Neuronal stem cell (in vitro differentiated cells): ENCODE measurements around the gene MINDY3.

Experiments
- DNase-seq: peaks from one replicate; pipeline ENCODE4 v3.0.0-alpha.2; 2013; ENCODE audit warnings: low spot score
- H2AFZ ChIP-seq: one replicate; pipeline ENCODE4 v1.6.1; 2013; ENCODE audit warnings: mild to moderate bottlenecking, low read length, inconsistent platforms
- H2AK5ac ChIP-seq: 2 replicates; pipeline ENCODE4 v1.6.1; 2013; ENCODE audit warnings: low read depth, mild to moderate bottlenecking, inconsistent platforms, low read length, moderate library complexity, mixed read lengths
- H2BK120ac ChIP-seq: 2 replicates; pipeline ENCODE4 v1.6.1; 2013; ENCODE audit warnings: low read depth, mild to moderate bottlenecking, inconsistent platforms, low read length, moderate library complexity, mixed read lengths
- H2BK12ac ChIP-seq: one replicate; pipeline ENCODE4 v1.6.1; 2013; ENCODE audit warnings: low read length, inconsistent platforms
- H2BK15ac ChIP-seq: 2 replicates; pipeline ENCODE4 v1.6.1; 2013; ENCODE audit warnings: mild to moderate bottlenecking, low read length, inconsistent platforms, mixed read lengths
- H2BK5ac ChIP-seq: one replicate; pipeline ENCODE4 v1.6.1; 2013; ENCODE audit warnings: inconsistent platforms, mild to moderate bottlenecking, low read length, moderate library complexity
- H3K14ac ChIP-seq: one replicate; pipeline ENCODE4 v1.6.1; 2013; ENCODE audit warnings: low read length, inconsistent platforms
- H3K18ac ChIP-seq: 2 replicates; pipeline ENCODE4 v1.6.1; 2013; ENCODE audit warnings: low read length, inconsistent platforms
- H3K23ac ChIP-seq: 2 replicates; pipeline ENCODE4 v1.6.1; 2013; ENCODE audit warnings: low read depth, mild to moderate bottlenecking, mixed read lengths, low read length, inconsistent platforms; ENCODE audit not compliant: poor library complexity
- H3K27ac ChIP-seq: replicated peaks from 3 replicates; pipeline ENCODE4 v1.5.1; 2013; ENCODE audit warnings: low read length, inconsistent platforms
- H3K27me3 ChIP-seq, 3 experiments: 2 replicates each; pipeline ENCODE4 v1.6.1; 2013; ENCODE audit warnings: low read length in 3 of 3, mild to moderate bottlenecking in 2 of 3, inconsistent platforms in 1 of 3, low read depth in 1 of 3, mixed read lengths in 1 of 3, moderate library complexity in 1 of 3; ENCODE audit not compliant: control insufficient read depth in 3 of 3, insufficient read depth in 3 of 3
- H3K36me3 ChIP-seq, 2 donors: replicated peaks in 1 of 2; 2 replicates each; pipeline ENCODE4 v1.6.1; 2013; ENCODE audit warnings: low read length in 2 of 2; ENCODE audit not compliant: control insufficient read depth in 2 of 2, insufficient read depth in 2 of 2
- H3K4ac ChIP-seq: 2 replicates; pipeline ENCODE4 v1.6.1; 2013; ENCODE audit warnings: inconsistent platforms, mild to moderate bottlenecking, low read length, moderate library complexity
- H3K4me1 ChIP-seq, 2 donors: 1 replicate in 1 of 2; 2 replicates in 1 of 2; pipeline ENCODE4 v1.6.1; 2013; ENCODE audit warnings: low read length in 2 of 2, low read depth in 1 of 2; ENCODE audit not compliant: control insufficient read depth in 2 of 2, insufficient read depth in 1 of 2
- H3K4me2 ChIP-seq: one replicate; pipeline ENCODE4 v1.6.1; 2013; ENCODE audit warnings: mild to moderate bottlenecking, low read length, inconsistent platforms; ENCODE audit not compliant: insufficient read depth, poor library complexity, severe bottlenecking
- H3K4me3 ChIP-seq, 2 donors: 2 replicates each; pipeline ENCODE4 v1.5.1; 2013; ENCODE audit warnings: low read length in 2 of 2, mild to moderate bottlenecking in 2 of 2, inconsistent platforms in 1 of 2, moderate library complexity in 1 of 2
- H3K79me1 ChIP-seq: one replicate; pipeline ENCODE4 v1.6.1; 2013; ENCODE audit warnings: low read depth, mild to moderate bottlenecking, inconsistent platforms, low read length, moderate library complexity
- H3K9ac ChIP-seq: one replicate; pipeline ENCODE4 v1.6.1; 2013; ENCODE audit warnings: mild to moderate bottlenecking, low read depth, low read length, inconsistent platforms; ENCODE audit not compliant: poor library complexity
- H3K9me3 ChIP-seq, 2 donors: replicated peaks in 1 of 2; 2 replicates each; pipeline versions ENCODE3 to v1.6.1; 2013; ENCODE audit warnings: low read length in 2 of 2, mild to moderate bottlenecking in 2 of 2, inconsistent platforms in 1 of 2, low read depth in 1 of 2, mixed read lengths in 1 of 2, moderate library complexity in 1 of 2; ENCODE audit not compliant: control insufficient read depth in 2 of 2, insufficient read depth in 1 of 2
- H4K8ac ChIP-seq: one replicate; pipeline ENCODE4 v1.6.1; 2013; ENCODE audit warnings: low read depth, mild to moderate bottlenecking, inconsistent platforms, low read length, moderate library complexity
- H4K91ac ChIP-seq: one replicate; pipeline ENCODE4 v1.6.1; 2013; ENCODE audit warnings: low read length, low read depth, mild to moderate bottlenecking, inconsistent platforms; ENCODE audit not compliant: poor library complexity
- whole genome bisulfite sequencing, 2 donors: extraction: QIAGEN DNeasy Blood & Tissue Kit; methylation state at CpG; one replicate each; pipeline ENCODE4 v1.1.7; 2013; ENCODE audit warnings: missing lambda C conversion rate in 2 of 2, mixed read lengths in 1 of 2; ENCODE audit not compliant: insufficient read length in 2 of 2, insufficient replicate concordance in 1 of 2; ENCODE audit errors: extremely low coverage in 2 of 2; 5-methylcytosine and 5-hydroxymethylcytosine counted together

MINDY3 gene

GRCh38 chr10:15896654-15897053, 36.3 kb upstream of the MINDY3 start:
- H3K36me3 ChIP-seq, result no peaks in the 10 kb centered on the region
- no CpG with 5 or more reads among the region's 4 CpGs for WGBS, 2 donors
- no peak overlapping the region for H3K18ac ChIP-seq
- H2AFZ ChIP-seq, result no peak overlapping the region
- H2BK15ac ChIP-seq, result no peak overlapping the region
- no peak overlapping the region for H2BK12ac ChIP-seq
- H3K27ac ChIP-seq, result no peak overlapping the region
- H3K4me2 ChIP-seq, result no peak overlapping the region
- H3K79me1 ChIP-seq, result no peaks in the 10 kb centered on the region
- H2AK5ac ChIP-seq, result no peak overlapping the region
- H3K4me1 ChIP-seq, result no peaks in the 10 kb centered on the region
- no peak overlapping the region for H3K9ac ChIP-seq
- H3K14ac ChIP-seq, result no peak overlapping the region
- H2BK5ac ChIP-seq, result no peak overlapping the region
- no peak overlapping the region for H4K91ac ChIP-seq
- no peak overlapping the region for H2BK120ac ChIP-seq
- no peak overlapping the region for H3K23ac ChIP-seq
- no peaks in the 10 kb centered on the region for H3K27me3 ChIP-seq
- H3K9me3 ChIP-seq, result no peaks in the 10 kb centered on the region
- H4K8ac ChIP-seq, result no peak overlapping the region
- H3K4me3 ChIP-seq, result no peak overlapping the region
- no peak for DNase-seq
- H3K4ac ChIP-seq, result no peak overlapping the region

- Histone ChIP-seq H3K9ac (no peak overlapping the region), H3K4me2 (no peak overlapping the region), H2AFZ (no peak overlapping the region), H3K4me3 (no peak overlapping the region), H3K4ac (no peak overlapping the region), H3K79me1 (no peaks in the 10 kb centered on the region), H4K8ac (no peak overlapping the region), H3K4me1 (peaks cover 1 to 4% of the 10 kb centered on the region in 2 donors), H2BK120ac (no peak overlapping the region), H2BK5ac (no peak overlapping the region), H2BK12ac (no peak overlapping the region), H3K27ac (no peak overlapping the region), H2AK5ac (no peak overlapping the region), H2BK15ac (no peak overlapping the region), H3K9me3 (no peaks in the 10 kb centered on the region), H3K14ac (no peak overlapping the region), H3K18ac (no peak overlapping the region), H3K27me3 (peaks cover 0 to 27% (median 0%) of the 10 kb centered on the region in 3 experiments), H3K23ac (no peak overlapping the region), H3K36me3 (no peaks in the 10 kb centered on the region), H4K91ac (no peak overlapping the region)
- no CpG with 5 or more reads among the region's 3 CpGs for WGBS, 2 donors
- DNase-seq, result no peak
Measured at GRCh38 chr10:15884447-15884846, 24.1 kb upstream of the MINDY3 start.

GRCh38 chr10:15881542-15881941, 21.2 kb upstream of the MINDY3 start:
- Histone ChIP-seq H3K18ac (no peak overlapping the region), H3K9ac (no peak overlapping the region), H2BK12ac (no peak overlapping the region), H3K23ac (no peak overlapping the region), H2BK120ac (no peak overlapping the region), H2BK5ac (no peak overlapping the region), H3K79me1 (no peaks in the 10 kb centered on the region), H4K8ac (no peak overlapping the region), H3K27me3 (peaks cover 0 to 27% (median 0%) of the 10 kb centered on the region in 3 experiments), H3K36me3 (no peaks in the 10 kb centered on the region), H3K4me2 (no peak overlapping the region), H3K27ac (no peak overlapping the region), H3K9me3 (no peaks in the 10 kb centered on the region), H3K4me1 (peaks cover 7 to 13% of the 10 kb centered on the region in 2 donors), H2AK5ac (no peak overlapping the region), H2BK15ac (no peak overlapping the region), H3K4ac (no peak overlapping the region), H3K14ac (no peak overlapping the region), H4K91ac (no peak overlapping the region), H2AFZ (no peak overlapping the region), H3K4me3 (no peak overlapping the region)
- no CpG with 5 or more reads among the region's 1 CpG for WGBS, 2 donors
- no peak for DNase-seq

GRCh38 chr10:15879663-15880062, 19.4 kb upstream of the MINDY3 start:
- H3K23ac ChIP-seq, result no peak overlapping the region
- H2BK15ac ChIP-seq, result no peak overlapping the region
- H3K4me2 ChIP-seq, result no peak overlapping the region
- no peak overlapping the region for H3K27ac ChIP-seq
- H3K9ac ChIP-seq, result no peak overlapping the region
- peaks cover 0 to 19% (median 0%) of the 10 kb centered on the region in 3 experiments for H3K27me3 ChIP-seq
- H3K79me1 ChIP-seq, result no peaks in the 10 kb centered on the region
- H3K36me3 ChIP-seq, result no peaks in the 10 kb centered on the region
- no CpG with 5 or more reads among the region's 1 CpG for WGBS, 2 donors
- H3K18ac ChIP-seq, result no peak overlapping the region
- H3K4ac ChIP-seq, result no peak overlapping the region
- no peak overlapping the region for H3K14ac ChIP-seq
- H2AK5ac ChIP-seq, result no peak overlapping the region
- no peak for DNase-seq
- peaks cover 7 to 13% of the 10 kb centered on the region in 2 donors for H3K4me1 ChIP-seq
- H2AFZ ChIP-seq, result no peak overlapping the region
- no peak overlapping the region for H4K91ac ChIP-seq
- no peak overlapping the region for H3K4me3 ChIP-seq
- no peak overlapping the region for H2BK120ac ChIP-seq
- no peak overlapping the region for H2BK12ac ChIP-seq
- no peaks in the 10 kb centered on the region for H3K9me3 ChIP-seq
- no peak overlapping the region for H4K8ac ChIP-seq
- no peak overlapping the region for H2BK5ac ChIP-seq
